Upper lobe of right lung (tissue), 1 donor: Measurements from ENCODE around the gene DIP2C. TPM values are rescaled to one million over a fixed set of nuclear protein-coding genes. Genes with fewer than 3 reads are reported as not detected.

Source experiments
- ATAC-seq: fragments of 200-7000 bp; cut with Tn5 transposase; one replicate; pipeline ENCODE4 v1.9.1; 2020; ENCODE audit warnings: mild to moderate bottlenecking, moderate library complexity
- DNase-seq: peaks from one replicate; pipeline ENCODE4 v3.0.0-alpha.2; 2020
- H3K27ac ChIP-seq: fragments of 200-600 bp; one replicate; pipeline ENCODE4 v1.8.0; 2022
- H3K27me3 ChIP-seq: fragments of 200-600 bp; one replicate; pipeline ENCODE4 v1.8.0; 2022; ENCODE audit warnings: mild to moderate bottlenecking
- H3K36me3 ChIP-seq: fragments of 200-600 bp; one replicate; pipeline ENCODE4 v1.8.0; 2022
- H3K4me1 ChIP-seq: fragments of 200-600 bp; one replicate; pipeline ENCODE4 v1.8.0; 2022
- H3K4me3 ChIP-seq: fragments of 200-600 bp; one replicate; pipeline ENCODE4 v1.8.0; 2022; ENCODE audit warnings: mild to moderate bottlenecking
- H3K9me3 ChIP-seq: fragments of 200-600 bp; one replicate; pipeline ENCODE4 v1.8.0; 2022
- intact Hi-C: fragments of 100-400 bp; cut with DNase I; formaldehyde crosslinking; loops from one replicate; pipeline ENCODE4 v1.11.0; 2022
- total RNA-seq: library from RNA; stranded (reverse); fragmentation: NEBNext Ultra II Directional; extraction: Animal tissue kit (Norgen Biotek cat#: 25700); gene quantifications from one replicate; pipeline ENCODE4 v1.2.1, GENCODE V29; 2021
- TF ChIP-seq, protein P1 (sequence below): fragments of 200-600 bp; IDR thresholded peaks from one replicate; pipeline ENCODE4 v1.8.0; 2022; ENCODE audit warnings: antibody characterized with exemption
- donor health status: DM: no; HTN: yes; CAD: no; lungs with severe emphysema.

The DIP2C gene
- total RNA-seq, 1 donor from 2014 or later, result 17.3 TPM

DNA sequence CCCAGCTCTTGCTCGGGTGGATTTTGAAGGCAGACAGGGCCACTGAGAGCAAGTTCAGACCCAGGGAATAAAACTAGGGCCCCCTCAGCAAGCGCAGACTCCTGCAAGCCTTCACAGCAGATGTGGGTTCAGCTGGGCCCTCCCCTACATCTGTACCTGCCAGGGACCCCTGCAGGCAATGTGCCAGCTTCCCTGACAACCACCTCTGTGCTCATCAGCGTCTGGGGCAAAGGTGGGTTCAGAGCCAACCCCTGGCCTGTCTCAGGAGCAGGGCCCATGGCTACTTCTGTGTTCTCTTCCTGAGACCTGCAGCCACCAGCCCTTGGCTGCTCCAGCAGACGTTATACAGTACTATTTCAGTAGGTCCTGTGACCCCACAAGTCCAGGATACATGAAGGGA lies 189.5 kb downstream of the DIP2C start:
- TF ChIP-seq, protein P1, sequence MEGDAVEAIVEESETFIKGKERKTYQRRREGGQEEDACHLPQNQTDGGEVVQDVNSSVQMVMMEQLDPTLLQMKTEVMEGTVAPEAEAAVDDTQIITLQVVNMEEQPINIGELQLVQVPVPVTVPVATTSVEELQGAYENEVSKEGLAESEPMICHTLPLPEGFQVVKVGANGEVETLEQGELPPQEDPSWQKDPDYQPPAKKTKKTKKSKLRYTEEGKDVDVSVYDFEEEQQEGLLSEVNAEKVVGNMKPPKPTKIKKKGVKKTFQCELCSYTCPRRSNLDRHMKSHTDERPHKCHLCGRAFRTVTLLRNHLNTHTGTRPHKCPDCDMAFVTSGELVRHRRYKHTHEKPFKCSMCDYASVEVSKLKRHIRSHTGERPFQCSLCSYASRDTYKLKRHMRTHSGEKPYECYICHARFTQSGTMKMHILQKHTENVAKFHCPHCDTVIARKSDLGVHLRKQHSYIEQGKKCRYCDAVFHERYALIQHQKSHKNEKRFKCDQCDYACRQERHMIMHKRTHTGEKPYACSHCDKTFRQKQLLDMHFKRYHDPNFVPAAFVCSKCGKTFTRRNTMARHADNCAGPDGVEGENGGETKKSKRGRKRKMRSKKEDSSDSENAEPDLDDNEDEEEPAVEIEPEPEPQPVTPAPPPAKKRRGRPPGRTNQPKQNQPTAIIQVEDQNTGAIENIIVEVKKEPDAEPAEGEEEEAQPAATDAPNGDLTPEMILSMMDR, result no peak
- Histone ChIP-seq H3K4me1 (peaks cover 11% of the 10 kb centered on the region), H3K27me3 (no peaks in the 10 kb centered on the region), H3K4me3 (no peak overlapping the region), H3K27ac (no peak overlapping the region), H3K36me3 (no peaks in the 10 kb centered on the region), H3K9me3 (no peaks in the 10 kb centered on the region)
- intact Hi-C loops, result loop anchor here (10.0 kb wide), 1 partner anchor 305 kb away; no protein-coding TSS in a partner anchor
- ATAC-seq (no peak), DNase-seq (peak; percentile 39)

DNA sequence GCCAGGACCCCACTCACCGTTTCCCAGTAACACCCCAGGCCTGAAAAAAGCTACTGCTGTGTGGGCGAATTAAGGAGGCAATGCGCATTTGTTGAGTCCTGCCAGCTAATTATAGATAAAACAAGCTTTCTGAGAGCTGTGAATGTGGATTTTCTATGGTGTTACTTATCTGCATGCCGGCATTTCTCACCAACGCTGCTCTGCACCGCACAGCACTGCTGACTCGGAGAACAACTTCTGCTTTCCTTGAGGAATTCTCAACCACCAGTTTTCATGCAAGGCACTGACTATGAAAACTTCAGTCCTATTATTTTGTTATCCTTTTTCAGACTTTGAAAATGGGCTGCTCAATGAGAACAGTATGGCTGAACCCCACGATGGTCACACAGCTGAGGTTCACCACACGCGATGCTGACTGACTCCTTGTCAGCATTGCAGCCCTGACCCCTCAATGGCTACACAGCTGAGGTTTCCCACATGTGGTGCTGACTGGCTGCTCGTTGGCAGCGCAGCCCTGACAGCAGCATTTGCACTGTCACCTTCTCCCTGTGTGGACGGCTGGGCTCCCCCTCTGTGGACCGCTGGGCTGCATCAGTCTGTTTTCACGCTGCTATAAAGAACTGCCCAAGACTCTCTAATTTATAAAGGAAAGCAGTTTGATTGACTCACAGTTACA lies 190.6 kb downstream of the DIP2C start:
- TF ChIP-seq, protein P1, result no peak
- no peaks in the 10 kb centered on the region for H3K36me3 ChIP-seq
- peaks cover 11% of the 10 kb centered on the region for H3K4me1 ChIP-seq
- ATAC-seq (no peak), DNase-seq (peak; percentile 53)
- intact Hi-C loops, result no loop called here
- no peaks in the 10 kb centered on the region for H3K9me3 ChIP-seq
- H3K4me3 ChIP-seq, result no peak overlapping the region
- no peak overlapping the region for H3K27ac ChIP-seq
- no peaks in the 10 kb centered on the region for H3K27me3 ChIP-seq

DNA sequence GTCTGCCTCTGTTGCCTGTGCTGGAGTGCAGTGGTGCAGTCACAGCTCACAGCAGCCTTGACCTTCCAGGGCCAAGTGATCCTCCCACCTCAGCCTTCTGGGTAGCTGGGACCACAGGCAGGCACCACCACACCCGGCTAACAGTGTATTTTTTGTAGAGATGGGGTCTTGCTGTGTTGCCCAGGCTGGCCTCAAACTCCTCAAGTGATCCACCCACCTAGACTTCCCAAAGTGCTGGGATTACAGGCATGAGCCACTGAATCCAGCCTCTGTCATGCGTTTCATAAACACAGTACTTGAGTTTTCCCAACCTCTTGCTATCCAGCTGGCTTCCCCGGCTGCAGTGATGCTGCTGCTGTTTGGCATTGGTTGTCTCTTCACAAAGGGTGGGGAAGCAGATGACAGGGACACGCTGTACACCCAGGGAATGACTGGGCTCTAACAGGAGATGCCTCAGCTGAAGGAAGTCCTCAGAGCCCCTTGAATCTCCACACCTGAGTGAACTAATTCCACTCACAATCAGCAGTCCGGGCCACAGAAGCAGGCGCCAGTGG lies 191.5 kb downstream of the DIP2C start:
- H3K27me3 ChIP-seq, result no peaks in the 10 kb centered on the region
- H3K4me1 ChIP-seq, result peaks cover 11% of the 10 kb centered on the region
- no peaks in the 10 kb centered on the region for H3K9me3 ChIP-seq
- H3K36me3 ChIP-seq, result no peaks in the 10 kb centered on the region
- intact Hi-C loops, result no loop called here
- H3K4me3 ChIP-seq, result no peak overlapping the region
- TF ChIP-seq, protein P1, result no peak
- ATAC-seq, result no peak
- no peak overlapping the region for H3K27ac ChIP-seq
- DNase-seq, result peak; percentile 41

DNA sequence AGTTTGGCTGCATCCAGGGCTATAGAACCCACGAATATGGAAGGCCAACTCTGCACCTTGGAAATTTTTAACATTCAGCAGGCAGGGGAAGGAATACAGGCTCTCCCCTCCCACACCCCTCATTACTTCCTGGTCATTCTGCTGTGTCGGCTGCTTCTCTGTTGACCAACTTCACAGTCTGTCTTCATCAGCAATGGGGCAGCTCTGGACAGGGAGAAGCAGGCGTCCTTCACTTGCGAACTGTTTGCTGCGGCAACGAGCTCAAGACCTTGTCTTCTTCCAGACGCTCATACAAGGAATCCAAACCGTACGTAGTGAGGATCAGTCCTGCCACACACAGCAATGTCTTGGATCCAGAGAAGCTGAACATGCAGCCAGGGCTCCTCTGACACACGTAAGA lies 192.2 kb downstream of the DIP2C start:
- peaks cover 11% of the 10 kb centered on the region for H3K4me1 ChIP-seq
- H3K4me3 ChIP-seq, result no peak overlapping the region
- TF ChIP-seq, protein P1, result no peak
- intact Hi-C loops, result no loop called here
- ATAC-seq, result no peak
- peak; percentile 36 for DNase-seq
- H3K27me3 ChIP-seq, result no peaks in the 10 kb centered on the region
- H3K9me3 ChIP-seq, result no peaks in the 10 kb centered on the region
- H3K27ac ChIP-seq, result no peak overlapping the region
- no peaks in the 10 kb centered on the region for H3K36me3 ChIP-seq

DNA sequence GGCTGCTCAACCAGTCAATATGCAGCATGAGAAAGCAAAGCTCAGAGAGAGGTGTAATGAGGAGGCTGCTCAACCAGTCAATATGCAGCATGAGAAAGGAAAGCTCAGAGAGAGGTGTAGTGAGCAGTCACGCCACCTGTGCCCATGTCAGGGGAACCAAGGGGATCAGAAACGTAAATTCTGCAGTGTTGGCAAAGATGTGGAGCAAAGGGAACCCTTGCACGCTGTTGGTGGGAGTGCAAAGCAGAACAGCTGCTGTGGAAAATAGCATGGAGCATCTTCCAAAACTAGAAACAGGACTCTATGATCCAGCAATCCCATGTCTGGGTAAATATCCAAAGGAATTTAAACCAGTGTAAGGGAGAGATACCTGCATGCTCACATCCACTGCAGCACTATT lies 194.9 kb downstream of the DIP2C start:
- H3K27me3 ChIP-seq, result no peaks in the 10 kb centered on the region
- intact Hi-C loops, result no loop called here
- H3K4me3 ChIP-seq, result no peak overlapping the region
- no peaks in the 10 kb centered on the region for H3K36me3 ChIP-seq
- H3K9me3 ChIP-seq, result no peaks in the 10 kb centered on the region
- DNase-seq, result peak; percentile 6
- H3K27ac ChIP-seq, result no peak overlapping the region
- no peak for ATAC-seq
- no peaks in the 10 kb centered on the region for H3K4me1 ChIP-seq
- TF ChIP-seq, protein P1, result no peak
